IMR-90 (cell line): Measurements from ENCODE around the gene MBD2. TPM values are rescaled to one million over a fixed set of nuclear protein-coding genes. Genes with fewer than 3 reads are reported as not detected.
A peak's percentile ranks its signal among the peaks of the same experiment; 100 is the strongest.

Source experiments
- ATAC-seq: fragments of 200-7000 bp; cut with Tn5 transposase; 2 replicates; pipeline ENCODE4 v1.9.1; 2020; ENCODE audit warnings: low read depth, mild to moderate bottlenecking, moderate library complexity
- BruUV-seq: library from RNA; stranded (reverse); fragments of 400-500 nt; replicated peaks from 2 replicates; lab custom pipeline; 2021; lab: Mats Ljungman, UMichigan
- CTCF ChIA-PET: fragments of 300-600 bp; formaldehyde crosslinking; extraction: SDS; loops from one replicate; lab custom pipeline; 2021; ENCODE audit warnings: antibody characterized with exemption; lab: Yijun Ruan, JAX
- POLR2A ChIA-PET: fragments of 300-600 bp; sonication (Branson Sonifier 250); formaldehyde crosslinking; loops from one replicate; lab custom pipeline; 2022; ENCODE audit warnings: antibody characterized with exemption; ENCODE audit not compliant: unreplicated experiment; lab: Charles Lee
- DNase-seq: peaks from one replicate; pipeline ENCODE4 v3.0.0; 2013
- H2AFZ ChIP-seq: replicated peaks from 2 replicates; pipeline ENCODE3; 2013; ENCODE audit warnings: low read length, mild to moderate bottlenecking; ENCODE audit not compliant: poor library complexity
- H2AK5ac ChIP-seq: 2 replicates; pipeline ENCODE4 v1.6.1; 2013; ENCODE audit warnings: low read depth, low read length, inconsistent platforms
- H2AK9ac ChIP-seq: replicated peaks from 2 replicates; pipeline ENCODE3; 2013; ENCODE audit warnings: mild to moderate bottlenecking, low read depth, low read length, moderate library complexity; ENCODE audit not compliant: poor library complexity
- H2BK120ac ChIP-seq: 2 replicates; pipeline ENCODE4 v1.6.1; 2013; ENCODE audit warnings: low read depth, low read length, inconsistent platforms
- H2BK15ac ChIP-seq: 3 replicates; pipeline ENCODE4 v1.6.1; 2013; ENCODE audit warnings: low read depth, low read length, inconsistent platforms
- H2BK20ac ChIP-seq: 2 replicates; pipeline ENCODE4 v1.6.1; 2013; ENCODE audit warnings: low read depth, mild to moderate bottlenecking, inconsistent platforms, low read length, moderate library complexity
- H2BK5ac ChIP-seq: 2 replicates; pipeline ENCODE4 v1.6.1; 2013; ENCODE audit warnings: mild to moderate bottlenecking, low read depth, low read length, inconsistent platforms; ENCODE audit not compliant: poor library complexity, severe bottlenecking
- H3K14ac ChIP-seq: replicated peaks from 2 replicates; pipeline ENCODE4 v1.6.1; 2013; ENCODE audit warnings: low read depth, low read length, inconsistent platforms
- H3K18ac ChIP-seq: 2 replicates; pipeline ENCODE4 v1.6.1; 2013; ENCODE audit warnings: low read depth, low read length, control low read depth
- H3K23ac ChIP-seq: 2 replicates; pipeline ENCODE4 v1.6.1; 2013; ENCODE audit warnings: low read depth, low read length, inconsistent platforms
- H3K27ac ChIP-seq: 2 replicates; pipeline ENCODE4 v1.5.1; 2013; ENCODE audit warnings: mild to moderate bottlenecking, control low read depth, low read length; ENCODE audit not compliant: insufficient read depth
- H3K27me3 ChIP-seq: 2 replicates; pipeline ENCODE4 v1.6.1; 2013; ENCODE audit warnings: low read length; ENCODE audit not compliant: control insufficient read depth, insufficient read depth
- H3K36me3 ChIP-seq: 2 replicates; pipeline ENCODE4 v1.6.1; 2013; ENCODE audit warnings: low read length, mixed read lengths; ENCODE audit not compliant: control insufficient read depth, insufficient read depth
- H3K4ac ChIP-seq: 2 replicates; pipeline ENCODE4 v1.6.1; 2013; ENCODE audit warnings: low read depth, low read length, inconsistent platforms
- H3K4me1 ChIP-seq: 2 replicates; pipeline ENCODE4 v1.6.1; 2013; ENCODE audit warnings: low read length, mixed read lengths; ENCODE audit not compliant: control insufficient read depth, insufficient read depth
- H3K4me2 ChIP-seq: 2 replicates; pipeline ENCODE4 v1.6.1; 2013; ENCODE audit warnings: low read depth, mild to moderate bottlenecking, control low read depth, low read length, moderate library complexity
- H3K4me3 ChIP-seq: 2 replicates; pipeline ENCODE4 v1.5.1; 2013; ENCODE audit warnings: low read depth, mild to moderate bottlenecking, control low read depth, low read length, moderate library complexity; ENCODE audit not compliant: insufficient read depth
- H3K56ac ChIP-seq: 2 replicates; pipeline ENCODE4 v1.6.1; 2013; ENCODE audit warnings: low read length, inconsistent platforms; ENCODE audit not compliant: insufficient read depth; ENCODE audit errors: extremely low read depth
- H3K79me1 ChIP-seq, 2 experiments: 2 replicates each; pipeline ENCODE4 v1.6.1; 2013; ENCODE audit warnings: low read length in 2 of 2, inconsistent platforms in 1 of 2, low read depth in 1 of 2
- H3K9ac ChIP-seq: 2 replicates; pipeline ENCODE4 v1.6.1; 2013; ENCODE audit warnings: low read depth, low read length, control low read depth
- H3K9me1 ChIP-seq: 2 replicates; pipeline ENCODE4 v1.6.1; 2013; ENCODE audit warnings: low read length, inconsistent platforms; ENCODE audit not compliant: insufficient read depth
- H3K9me3 ChIP-seq: 2 replicates; pipeline ENCODE4 v1.6.1; 2013; ENCODE audit warnings: low read length; ENCODE audit not compliant: control insufficient read depth, insufficient read depth
- H4K20me1 ChIP-seq: 2 replicates; pipeline ENCODE4 v1.6.1; 2013; ENCODE audit warnings: low read length, inconsistent platforms; ENCODE audit not compliant: insufficient read depth
- H4K5ac ChIP-seq: 2 replicates; pipeline ENCODE4 v1.6.1; 2013; ENCODE audit warnings: mild to moderate bottlenecking, low read depth, low read length, control low read depth
- H4K8ac ChIP-seq, 2 experiments: 2 replicates each; pipeline ENCODE4 v1.6.1; 2013; ENCODE audit warnings: low read depth in 2 of 2, low read length in 2 of 2, control low read depth in 1 of 2, inconsistent platforms in 1 of 2
- H4K91ac ChIP-seq: 2 replicates; pipeline ENCODE4 v1.6.1; 2013; ENCODE audit warnings: low read depth, low read length, inconsistent platforms; ENCODE audit not compliant: insufficient read depth
- BHLHE40 ChIP-seq: fragments of 150-350 bp; IDR thresholded peaks from 2 replicates; pipeline ENCODE4 v1.6.1; 2016; ENCODE audit warnings: mild to moderate bottlenecking, low read depth, low read length
- CTCF ChIP-seq: conservative IDR thresholded peaks from 2 replicates; pipeline ENCODE4 v1.5.1; 2012; ENCODE audit warnings: mild to moderate bottlenecking, low read depth, low read length, improper control_type of control experiment
- FOS ChIP-seq: fragments of 150-350 bp; IDR thresholded peaks from 2 replicates; pipeline ENCODE4 v1.6.1; 2016; ENCODE audit warnings: low read depth, low read length
- MAFK ChIP-seq: IDR thresholded peaks from 2 replicates; pipeline ENCODE4 v1.6.1; 2012; ENCODE audit warnings: low read depth, low read length, improper control_type of control experiment
- MXI1 ChIP-seq: IDR thresholded peaks from 2 replicates; pipeline ENCODE4 v1.6.1; 2012; ENCODE audit warnings: low read depth, mild to moderate bottlenecking, low read length, moderate library complexity, borderline replicate concordance
- NFE2L2 ChIP-seq: fragments of 150-350 bp; IDR thresholded peaks from 2 replicates; pipeline ENCODE4 v1.6.1; 2016; ENCODE audit warnings: low read depth, mild to moderate bottlenecking, low read length
- RAD21 ChIP-seq: IDR thresholded peaks from 2 replicates; pipeline ENCODE4 v1.6.1; 2012; ENCODE audit warnings: low read length, improper control_type of control experiment
- USF2 ChIP-seq: fragments of 150-350 bp; IDR thresholded peaks from 2 replicates; pipeline ENCODE4 v1.6.1; 2017; ENCODE audit warnings: mild to moderate bottlenecking, antibody characterized with exemption, low read length, low read depth
- WGBS, 2 experiments: methylation state at CpG; one replicate each; pipeline versions ENCODE4 v1.1.5 to v1.1.7; 2013; ENCODE audit warnings: missing lambda C conversion rate in 2 of 2; ENCODE audit not compliant: insufficient read length in 1 of 2; ENCODE audit errors: extremely low coverage in 2 of 2; 5-methylcytosine and 5-hydroxymethylcytosine counted together
- dilution Hi-C: fragments of 300-500 bp; cut with HindIII; formaldehyde crosslinking; loops from one replicate; pipeline ENCODE4 v1.14.3; 2018; ENCODE audit warnings: low sequenced_read_pairs; ENCODE audit not compliant: unreplicated experiment
- in situ Hi-C: fragments of 300-500 bp; cut with MboI; formaldehyde crosslinking; loops from 3 replicates; pipeline ENCODE4 v1.14.3; 2019; ENCODE audit warnings: low sequenced_read_pairs, inconsistent platforms, mixed read lengths
- intact Hi-C: fragments of 100-400 bp; cut with micrococcal nuclease; formaldehyde crosslinking; loops from 2 replicates; pipeline ENCODE4 v1.10.0; 2022
- polyA plus RNA-seq, 3 experiments: library from polyadenylated mRNA; depleted of rRNA; stranded (reverse); fragments of >200 nt; gene quantifications; 2 replicates each; pipeline ENCODE4 v1.2.3, GENCODE V29; 2012; ENCODE audit warnings: low replicate concordance in 1 of 3
- total RNA-seq: library from RNA; depleted of rRNA; stranded (reverse); fragments of >200 nt; gene quantifications from 2 replicates; pipeline ENCODE4 v1.2.3, GENCODE V29; 2012
- TF ChIP-seq, protein P1 (sequence below): fragments of 150-350 bp; IDR thresholded peaks from 2 replicates; pipeline ENCODE4 v1.6.1; 2016; ENCODE audit warnings: low read depth, mild to moderate bottlenecking, low read length, moderate library complexity, borderline replicate concordance

The MBD2 gene
- total and polyA plus RNA-seq, 2 of the 4 experiments (the other 2 are of a cell fraction), result 9.7 to 29.5 TPM

DNA sequence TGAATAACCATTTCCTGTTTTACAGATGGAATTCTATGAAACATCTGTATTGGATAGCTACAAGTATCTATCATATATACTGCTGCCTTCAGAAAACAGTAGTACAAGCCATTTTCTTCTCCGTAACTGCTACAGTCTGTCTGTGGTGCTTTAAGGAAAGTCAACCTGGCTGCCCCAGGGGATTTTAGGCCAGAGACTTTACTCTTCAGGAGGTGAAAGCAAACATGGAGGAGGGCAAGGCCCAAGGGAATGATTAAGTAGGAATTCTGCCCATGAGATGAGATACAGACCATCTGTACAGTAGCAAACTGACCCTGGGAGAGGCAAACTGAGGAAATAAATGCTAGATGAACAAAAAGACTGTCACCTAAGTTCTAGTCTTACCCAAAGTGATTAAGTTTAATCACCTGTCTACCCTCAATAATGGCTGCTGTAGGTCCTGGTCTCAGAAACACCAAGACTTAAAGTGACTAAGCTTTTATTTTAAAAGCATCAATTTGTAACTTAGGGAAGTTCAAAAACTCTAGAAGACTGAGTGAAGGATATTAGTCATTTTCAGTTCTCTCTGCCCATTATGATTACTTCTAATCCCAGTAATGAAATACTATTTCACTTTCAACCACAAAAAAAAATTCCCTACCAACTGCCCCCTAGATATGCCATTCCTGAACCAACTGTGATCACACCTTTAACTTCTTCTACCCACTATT is 14.8 kb downstream of the MBD2 start:
- ChIA-PET POLR2A (no interaction called here), CTCF (no interaction called here)
- Histone ChIP-seq H3K18ac (no peak overlapping the region), H4K8ac (no peak overlapping the region), H2BK120ac (no peak overlapping the region), H3K79me1 (peaks cover 18 to 52% of the 10 kb centered on the region in 2 experiments), H3K4me3 (no peak overlapping the region), H3K27ac (no peak overlapping the region), H2BK15ac (no peak overlapping the region), H3K14ac (no peak overlapping the region), H4K5ac (peak overlapping the region; percentile 36; the same call in 1 of the 2 replicates), H2AK5ac (no peak overlapping the region), H3K36me3 (peaks cover 2% of the 10 kb centered on the region; the same call in 1 of the 2 replicates), H3K9me3 (no peaks in the 10 kb centered on the region), H3K27me3 (no peaks in the 10 kb centered on the region), H3K56ac (no peak overlapping the region), H4K20me1 (peaks cover 62% of the 10 kb centered on the region), H4K91ac (no peak overlapping the region), H3K4me1 (peaks cover 6% of the 10 kb centered on the region), H2AFZ (no peak overlapping the region), H3K4me2 (peak overlapping the region; percentile 68; the same call in 1 of the 2 replicates), H3K9ac (no peak overlapping the region), H2BK20ac (no peak overlapping the region), H3K9me1 (peaks cover 6% of the 10 kb centered on the region), H3K23ac (no peak overlapping the region), H3K4ac (no peak overlapping the region), H2AK9ac (no peak overlapping the region), H2BK5ac (no peak overlapping the region)
- WGBS, 2 experiments, result no CpG with 5 or more reads among the region's 1 CpG
- in situ Hi-C loops, result no loop called here
- peak; percentile 15 for DNase-seq
- dilution Hi-C loops, result no loop called here
- BruUV-seq, result no TSS peak
- intact Hi-C loops, result no loop called here
- peak; percentile 62 for ATAC-seq
- no peak for TF ChIP-seq BHLHE40
- no peak for TF ChIP-seq MAFK
- TF ChIP-seq NFE2L2, result no peak
- TF ChIP-seq FOS, result no peak
- no peak for TF ChIP-seq RAD21
- no peak for TF ChIP-seq MXI1
- TF ChIP-seq CTCF, result no peak
- no peak for TF ChIP-seq USF2
- TF ChIP-seq, protein P1, sequence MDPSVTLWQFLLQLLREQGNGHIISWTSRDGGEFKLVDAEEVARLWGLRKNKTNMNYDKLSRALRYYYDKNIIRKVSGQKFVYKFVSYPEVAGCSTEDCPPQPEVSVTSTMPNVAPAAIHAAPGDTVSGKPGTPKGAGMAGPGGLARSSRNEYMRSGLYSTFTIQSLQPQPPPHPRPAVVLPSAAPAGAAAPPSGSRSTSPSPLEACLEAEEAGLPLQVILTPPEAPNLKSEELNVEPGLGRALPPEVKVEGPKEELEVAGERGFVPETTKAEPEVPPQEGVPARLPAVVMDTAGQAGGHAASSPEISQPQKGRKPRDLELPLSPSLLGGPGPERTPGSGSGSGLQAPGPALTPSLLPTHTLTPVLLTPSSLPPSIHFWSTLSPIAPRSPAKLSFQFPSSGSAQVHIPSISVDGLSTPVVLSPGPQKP, result no peak
